Measurements from ENCODE around the gene NIPAL3.

GRCh38 chr1:24507405-24507804 is 91.8 kb downstream of the NIPAL3 start:
- TF ChIP-seq EZH2 (IDR thresholded peaks at IDR 0.05; ENCODE audit: insufficient read depth, poor library complexity, severe bottlenecking) (no peak), EZH2phosphoT487 (IDR thresholded peaks at IDR 0.05; ENCODE audit: insufficient read depth, low read depth) (no peak)

Measured in GM23248 (cell line).